DLD1 (cell line): ENCODE results near the gene RASAL2.

Source experiments
- in situ Hi-C: cut with HindIII; loops from 2 replicates; pipeline ENCODE4 v1.10.0; 2017; ENCODE audit warnings: low sequenced_read_pairs

Gene RASAL2

GRCh38 chr1:178528228-178528952 is 434.5 kb downstream of the RASAL2 start:
- in situ Hi-C loops: no loop called here

GRCh38 chr1:178528953-178529335 is 435.0 kb downstream of the RASAL2 start:
- in situ Hi-C loops: no loop called here

GRCh38 chr1:178529364-178530036 is 435.6 kb downstream of the RASAL2 start:
- in situ Hi-C loops: no loop called here

GRCh38 chr1:178530037-178530402 is 436.1 kb downstream of the RASAL2 start:
- in situ Hi-C loops: no loop called here

GRCh38 chr1:178530502-178530901 is 436.6 kb downstream of the RASAL2 start:
- in situ Hi-C loops: no loop called here

- in situ Hi-C loops: no loop called here
Measured at GRCh38 chr1:178531887-178532286, 438.0 kb downstream of the RASAL2 start.

- in situ Hi-C loops: no loop called here
Measured at GRCh38 chr1:178532392-178532791, 438.5 kb downstream of the RASAL2 start.

- in situ Hi-C loops: no loop called here
Measured at GRCh38 chr1:178533121-178533946, 439.4 kb downstream of the RASAL2 start.
